Hepatocyte (in vitro differentiated cells): ENCODE measurements around the gene BCOR. TPM values are rescaled to one million over a fixed set of nuclear protein-coding genes. Genes with fewer than 3 reads are reported as not detected.
A peak's percentile ranks its signal among the peaks of the same experiment; 100 is the strongest.

Source experiments
- DNase-seq: peaks from one replicate; pipeline ENCODE4 v3.0.0-alpha.2; 2016; ENCODE audit warnings: low spot score
- H2AFZ ChIP-seq: fragments of 200-600 bp; sonication (generic); 2 replicates; pipeline ENCODE4 v1.6.0; 2016; ENCODE audit warnings: antibody characterized with exemption, mild to moderate bottlenecking
- H3K27ac ChIP-seq: fragments of 200-600 bp; sonication (generic); 2 replicates; pipeline ENCODE4 v1.5.1; 2016; ENCODE audit warnings: mild to moderate bottlenecking
- H3K27me3 ChIP-seq: fragments of 200-600 bp; sonication (generic); 2 replicates; pipeline ENCODE4 v1.6.1; 2016
- H3K36me3 ChIP-seq: fragments of 200-600 bp; sonication (generic); replicated peaks from 2 replicates; pipeline ENCODE4 v1.5.1; 2016; ENCODE audit warnings: low read depth; ENCODE audit not compliant: insufficient read depth
- H3K4me1 ChIP-seq: fragments of 200-600 bp; sonication (generic); 2 replicates; pipeline ENCODE4 v1.5.1; 2016; ENCODE audit warnings: mild to moderate bottlenecking, moderate library complexity; ENCODE audit not compliant: insufficient read depth
- H3K4me2 ChIP-seq: fragments of 200-600 bp; sonication (generic); 2 replicates; pipeline ENCODE4 v1.6.0; 2016
- H3K4me3 ChIP-seq: fragments of 200-600 bp; sonication (generic); 2 replicates; pipeline ENCODE4 v1.5.1; 2016; ENCODE audit warnings: mild to moderate bottlenecking
- H3K79me2 ChIP-seq: fragments of 200-600 bp; sonication (generic); 2 replicates; pipeline ENCODE4 v1.6.0; 2017; ENCODE audit warnings: mild to moderate bottlenecking
- H3K9me2 ChIP-seq: fragments of 200-600 bp; sonication (generic); replicated peaks from 2 replicates; pipeline ENCODE4 v1.6.0; 2017; ENCODE audit warnings: mild to moderate bottlenecking; ENCODE audit not compliant: insufficient read depth
- H3K9me3 ChIP-seq: fragments of 200-600 bp; sonication (generic); 2 replicates; pipeline ENCODE4 v1.5.1; 2016; ENCODE audit warnings: low read depth, mild to moderate bottlenecking
- H4K20me1 ChIP-seq: fragments of 200-600 bp; sonication (generic); 2 replicates; pipeline ENCODE4 v1.6.0; 2016; ENCODE audit warnings: mild to moderate bottlenecking; ENCODE audit not compliant: insufficient read depth, poor library complexity, severe bottlenecking
- EZH2 ChIP-seq: fragments of 200-600 bp; sonication (generic); IDR thresholded peaks from 2 replicates; pipeline ENCODE4 v1.6.1; 2016; ENCODE audit warnings: antibody characterized with exemption, mild to moderate bottlenecking, borderline replicate concordance
- EZH2phosphoT487 ChIP-seq: fragments of 200-600 bp; sonication (generic); IDR thresholded peaks from one replicate; pipeline ENCODE4 v1.6.1; 2018; ENCODE audit warnings: antibody characterized with exemption, mild to moderate bottlenecking, low read depth, moderate library complexity; ENCODE audit not compliant: unreplicated experiment, severe bottlenecking
- WGBS: methylation state at CpG from one replicate; pipeline ENCODE4 v1.1.6; 2016; ENCODE audit warnings: low lambda C conversion rate; ENCODE audit errors: missing lambda C conversion rate; 5-methylcytosine and 5-hydroxymethylcytosine counted together
- polyA plus RNA-seq: library from polyadenylated mRNA; unstranded; fragments of >200 nt; fragmentation: Nextera tagmentation; extraction: Ambion mirVana; gene quantifications from 2 replicates; pipeline ENCODE4 v1.2.1, GENCODE V29; 2016
- total RNA-seq: library from RNA; depleted of rRNA; stranded (reverse); fragments of >200 nt; gene quantifications from 2 replicates; pipeline ENCODE4 v1.2.3, GENCODE V29; 2014
- TF ChIP-seq, protein P1 (sequence below): fragments of 200-600 bp; sonication (generic); IDR thresholded peaks from 2 replicates; pipeline ENCODE4 v1.5.1; 2016; ENCODE audit warnings: antibody characterized with exemption, mild to moderate bottlenecking; ENCODE audit not compliant: poor library complexity

The BCOR gene
- total and polyA plus RNA-seq, 2 experiments from 2014 or later: 13.6 to 22.9 TPM

DNA sequence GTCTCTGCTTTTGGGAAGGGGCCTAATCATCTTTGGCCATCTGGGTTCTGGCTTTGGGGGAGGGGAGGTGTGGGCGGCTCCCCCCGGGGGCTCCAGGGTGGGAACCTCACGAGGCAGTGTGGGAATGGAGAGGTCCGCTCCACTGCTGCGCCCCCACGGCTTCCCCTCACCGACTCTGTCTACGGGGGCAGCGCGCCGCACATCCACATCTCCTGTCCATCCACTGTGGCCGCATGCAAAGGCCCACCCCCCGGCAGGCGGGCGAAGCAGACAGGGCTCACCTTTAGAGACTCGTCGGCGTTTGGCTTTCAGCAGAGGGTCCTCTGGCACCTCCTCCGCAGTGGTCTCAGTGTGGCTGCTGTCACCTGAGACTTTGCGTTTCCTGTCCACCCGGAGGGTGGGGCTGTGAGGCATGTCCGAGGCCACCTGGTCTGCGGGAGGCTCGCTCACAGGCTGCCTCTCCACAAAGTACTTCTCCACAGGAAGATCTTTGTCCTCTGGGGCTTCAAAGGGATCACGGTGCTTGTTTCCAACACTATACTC lies 33.6 kb downstream of the BCOR start:
- Histone ChIP-seq H2AFZ (no peak overlapping the region), H3K4me3 (no peak overlapping the region), H3K36me3 (no peaks in the 10 kb centered on the region), H3K79me2 (no peaks in the 10 kb centered on the region), H3K4me1 (peaks cover 9% of the 10 kb centered on the region), H3K9me3 (no peaks in the 10 kb centered on the region), H4K20me1 (no peaks in the 10 kb centered on the region), H3K9me2 (no peaks in the 10 kb centered on the region), H3K27me3 (no peaks in the 10 kb centered on the region), H3K4me2 (no peak overlapping the region), H3K27ac (no peak overlapping the region)
- TF ChIP-seq, protein P1, sequence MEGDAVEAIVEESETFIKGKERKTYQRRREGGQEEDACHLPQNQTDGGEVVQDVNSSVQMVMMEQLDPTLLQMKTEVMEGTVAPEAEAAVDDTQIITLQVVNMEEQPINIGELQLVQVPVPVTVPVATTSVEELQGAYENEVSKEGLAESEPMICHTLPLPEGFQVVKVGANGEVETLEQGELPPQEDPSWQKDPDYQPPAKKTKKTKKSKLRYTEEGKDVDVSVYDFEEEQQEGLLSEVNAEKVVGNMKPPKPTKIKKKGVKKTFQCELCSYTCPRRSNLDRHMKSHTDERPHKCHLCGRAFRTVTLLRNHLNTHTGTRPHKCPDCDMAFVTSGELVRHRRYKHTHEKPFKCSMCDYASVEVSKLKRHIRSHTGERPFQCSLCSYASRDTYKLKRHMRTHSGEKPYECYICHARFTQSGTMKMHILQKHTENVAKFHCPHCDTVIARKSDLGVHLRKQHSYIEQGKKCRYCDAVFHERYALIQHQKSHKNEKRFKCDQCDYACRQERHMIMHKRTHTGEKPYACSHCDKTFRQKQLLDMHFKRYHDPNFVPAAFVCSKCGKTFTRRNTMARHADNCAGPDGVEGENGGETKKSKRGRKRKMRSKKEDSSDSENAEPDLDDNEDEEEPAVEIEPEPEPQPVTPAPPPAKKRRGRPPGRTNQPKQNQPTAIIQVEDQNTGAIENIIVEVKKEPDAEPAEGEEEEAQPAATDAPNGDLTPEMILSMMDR: no peak
- TF ChIP-seq EZH2 (no peak), EZH2phosphoT487 (no peak)
- 82% methylated on average over 12 of the region's 25 CpGs for WGBS
- no peak for DNase-seq

- Histone ChIP-seq H3K4me1 (peaks cover 9% of the 10 kb centered on the region), H3K9me2 (no peaks in the 10 kb centered on the region), H2AFZ (no peak overlapping the region), H4K20me1 (no peaks in the 10 kb centered on the region), H3K4me3 (no peak overlapping the region), H3K27me3 (no peaks in the 10 kb centered on the region), H3K79me2 (no peaks in the 10 kb centered on the region), H3K4me2 (peak overlapping the region; percentile 64), H3K27ac (peak overlapping the region; percentile 60), H3K9me3 (no peaks in the 10 kb centered on the region), H3K36me3 (no peaks in the 10 kb centered on the region)
- TF ChIP-seq, protein P1: no peak
- TF ChIP-seq EZH2phosphoT487: no peak
- no peak for TF ChIP-seq EZH2
- WGBS: 81% methylated on average over 7 of the region's 7 CpGs
- no peak for DNase-seq
Measured at GRCh38 chrX:40063555-40063954, 34.2 kb downstream of the BCOR start.

GRCh38 chrX:40062525-40063155 lies 35.1 kb downstream of the BCOR start:
- H3K36me3 ChIP-seq: no peaks in the 10 kb centered on the region
- TF ChIP-seq, protein P1: no peak
- TF ChIP-seq EZH2phosphoT487 (no peak), EZH2 (no peak)
- H4K20me1 ChIP-seq: no peaks in the 10 kb centered on the region
- DNase-seq: peak; percentile 67
- H3K27ac ChIP-seq: peak overlapping the region; percentile 60
- H3K4me3 ChIP-seq: no peak overlapping the region
- WGBS: 45% methylated on average over 24 of the region's 24 CpGs
- H3K79me2 ChIP-seq: no peaks in the 10 kb centered on the region
- H3K27me3 ChIP-seq: no peaks in the 10 kb centered on the region
- H3K4me2 ChIP-seq: peak overlapping the region; percentile 64
- H3K9me2 ChIP-seq: no peaks in the 10 kb centered on the region
- H3K4me1 ChIP-seq: peaks cover 9% of the 10 kb centered on the region
- H3K9me3 ChIP-seq: no peaks in the 10 kb centered on the region
- H2AFZ ChIP-seq: no peak overlapping the region
